Left lung (tissue), 10 donors: ENCODE results near the gene MBD3L2. TPM values are rescaled to one million over a fixed set of nuclear protein-coding genes. Genes with fewer than 3 reads are reported as not detected.
"Not testable (repeated sequence)": the region's sequence is repeated elsewhere in the genome, so short reads cannot be mapped to it uniquely, and the experiment has no call there.

Experiments
- ATAC-seq: fragments of 200-7000 bp; cut with Tn5 transposase; one replicate; pipeline ENCODE4 v1.9.1; 2020; ENCODE audit warnings: moderate library complexity
- DNase-seq, 4 donors: peaks; one replicate each; pipeline ENCODE4 v3.0.0-alpha.2; 2013 to 2020
- H3K27ac ChIP-seq, 2 donors: fragments of 200-600 bp; sonication (generic) in 1 of 2; one replicate each; pipeline versions ENCODE4 v1.5.0 to v1.8.0; 2020 to 2021
- H3K27me3 ChIP-seq, 2 donors: fragments of 200-600 bp; sonication (generic) in 1 of 2; one replicate each; pipeline versions ENCODE4 v1.5.0 to v1.8.0; 2020 to 2021
- H3K36me3 ChIP-seq, 2 donors: fragments of 200-600 bp; sonication (generic) in 1 of 2; one replicate each; pipeline versions ENCODE4 v1.5.0 to v1.8.0; 2020 to 2021
- H3K4me1 ChIP-seq, 2 donors: fragments of 200-600 bp; one replicate each; pipeline ENCODE4 v1.8.0; 2021
- H3K4me3 ChIP-seq, 2 donors: fragments of 200-600 bp; sonication (generic) in 1 of 2; one replicate each; pipeline versions ENCODE4 v1.5.0 to v1.8.0; 2020 to 2021; ENCODE audit warnings: mild to moderate bottlenecking in 1 of 2
- H3K9me3 ChIP-seq, 2 donors: fragments of 200-600 bp; sonication (generic) in 1 of 2; one replicate each; pipeline versions ENCODE4 v1.5.0 to v1.8.0; 2020 to 2021
- intact Hi-C, 2 donors: fragments of 100-400 bp; cut with DNase I; formaldehyde crosslinking; loops; one replicate each; pipeline versions ENCODE4 v1.11.2 to v1.14.2; 2022
- polyA plus RNA-seq, 6 donors: library from polyadenylated mRNA; unstranded; fragments of 120-200 nt; gene quantifications; one replicate each; pipeline ENCODE4 v1.2.1, GENCODE V29; 2013; ENCODE audit not compliant: insufficient read length in 6 of 6
- total RNA-seq, 2 donors: library from RNA; stranded (reverse); fragmentation: NEBNext Ultra II Directional; extraction: Animal tissue kit (Norgen Biotek cat#: 25700); gene quantifications; one replicate each; pipeline ENCODE4 v1.2.1, GENCODE V29; 2021
- TF ChIP-seq, protein P1 (sequence below), 2 donors: fragments of 200-600 bp; sonication (generic) in 1 of 2; IDR thresholded peaks; one replicate each; pipeline versions ENCODE4 v1.5.0 to v1.8.0; 2021; ENCODE audit warnings: antibody characterized with exemption in 2 of 2
- donor health status: DM: no; HTN: yes; CAD: no.
- donor health status: DM: no; HTN: no; CAD: no.

MBD3L2 gene
- total and polyA plus RNA-seq, 8 donors = not detected

DNA sequence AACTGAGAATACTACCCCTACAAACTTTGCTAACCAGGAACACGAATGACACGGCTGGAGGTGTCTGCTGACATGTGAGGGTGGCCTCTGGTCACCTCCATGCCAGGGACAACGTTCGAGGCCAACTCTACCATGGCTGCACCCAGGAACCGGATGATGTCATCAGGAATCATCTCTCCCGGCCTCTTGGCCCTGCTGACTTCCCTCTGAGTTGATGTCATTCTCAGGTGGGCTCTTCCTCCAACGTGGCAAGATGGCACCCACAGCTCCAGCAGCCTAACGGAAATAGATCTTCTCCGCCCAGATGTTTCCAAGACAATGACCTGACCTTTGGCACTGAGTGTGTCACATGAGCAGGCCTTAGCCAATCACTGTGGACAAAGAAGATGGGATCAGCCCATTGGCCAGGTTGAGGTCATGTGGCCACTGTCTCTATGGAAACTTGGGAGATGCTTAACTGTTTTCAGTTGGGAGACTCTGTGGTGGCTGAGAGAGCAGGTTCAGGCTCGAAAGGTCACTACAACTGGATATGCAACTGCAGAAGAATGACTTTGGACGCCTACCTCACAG lies 42.9 kb upstream of the MBD3L2 start:
- H3K36me3 ChIP-seq = no peaks in the 10 kb centered on the region
- intact Hi-C loops = no loop called here
- no peak overlapping the region for H3K4me3 ChIP-seq
- DNase-seq (no peak), ATAC-seq (no peak)
- H3K9me3 ChIP-seq = no peaks in the 10 kb centered on the region
- TF ChIP-seq, protein P1, sequence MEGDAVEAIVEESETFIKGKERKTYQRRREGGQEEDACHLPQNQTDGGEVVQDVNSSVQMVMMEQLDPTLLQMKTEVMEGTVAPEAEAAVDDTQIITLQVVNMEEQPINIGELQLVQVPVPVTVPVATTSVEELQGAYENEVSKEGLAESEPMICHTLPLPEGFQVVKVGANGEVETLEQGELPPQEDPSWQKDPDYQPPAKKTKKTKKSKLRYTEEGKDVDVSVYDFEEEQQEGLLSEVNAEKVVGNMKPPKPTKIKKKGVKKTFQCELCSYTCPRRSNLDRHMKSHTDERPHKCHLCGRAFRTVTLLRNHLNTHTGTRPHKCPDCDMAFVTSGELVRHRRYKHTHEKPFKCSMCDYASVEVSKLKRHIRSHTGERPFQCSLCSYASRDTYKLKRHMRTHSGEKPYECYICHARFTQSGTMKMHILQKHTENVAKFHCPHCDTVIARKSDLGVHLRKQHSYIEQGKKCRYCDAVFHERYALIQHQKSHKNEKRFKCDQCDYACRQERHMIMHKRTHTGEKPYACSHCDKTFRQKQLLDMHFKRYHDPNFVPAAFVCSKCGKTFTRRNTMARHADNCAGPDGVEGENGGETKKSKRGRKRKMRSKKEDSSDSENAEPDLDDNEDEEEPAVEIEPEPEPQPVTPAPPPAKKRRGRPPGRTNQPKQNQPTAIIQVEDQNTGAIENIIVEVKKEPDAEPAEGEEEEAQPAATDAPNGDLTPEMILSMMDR (IDR thresholded peaks at IDR 0.05) = no peak
- peaks cover 0 to 5% of the 10 kb centered on the region in 2 donors for H3K4me1 ChIP-seq
- H3K27ac ChIP-seq = no peak overlapping the region
- peaks cover 0 to 14% of the 10 kb centered on the region in 2 donors for H3K27me3 ChIP-seq

DNA sequence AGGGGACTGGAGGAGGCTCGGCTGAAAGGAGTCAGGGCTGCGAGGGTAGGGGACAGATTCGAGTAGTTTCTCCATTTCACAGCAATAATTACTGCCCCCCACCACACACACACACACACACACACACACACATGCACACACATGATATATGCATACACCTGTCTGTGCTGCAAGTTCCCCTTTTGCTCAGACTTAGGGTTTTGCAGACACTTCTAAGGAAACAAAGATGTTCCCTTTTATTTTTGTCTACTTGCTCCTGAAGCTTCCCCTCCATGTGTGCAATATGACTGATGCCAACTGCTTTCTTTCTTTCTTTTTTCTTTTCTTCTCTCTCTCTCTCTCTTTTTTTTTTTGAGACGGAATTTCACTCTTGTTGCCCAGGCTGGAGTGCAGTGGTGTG lies 41.3 kb upstream of the MBD3L2 start:
- intact Hi-C loops = no loop called here
- no peak for ATAC-seq

DNA sequence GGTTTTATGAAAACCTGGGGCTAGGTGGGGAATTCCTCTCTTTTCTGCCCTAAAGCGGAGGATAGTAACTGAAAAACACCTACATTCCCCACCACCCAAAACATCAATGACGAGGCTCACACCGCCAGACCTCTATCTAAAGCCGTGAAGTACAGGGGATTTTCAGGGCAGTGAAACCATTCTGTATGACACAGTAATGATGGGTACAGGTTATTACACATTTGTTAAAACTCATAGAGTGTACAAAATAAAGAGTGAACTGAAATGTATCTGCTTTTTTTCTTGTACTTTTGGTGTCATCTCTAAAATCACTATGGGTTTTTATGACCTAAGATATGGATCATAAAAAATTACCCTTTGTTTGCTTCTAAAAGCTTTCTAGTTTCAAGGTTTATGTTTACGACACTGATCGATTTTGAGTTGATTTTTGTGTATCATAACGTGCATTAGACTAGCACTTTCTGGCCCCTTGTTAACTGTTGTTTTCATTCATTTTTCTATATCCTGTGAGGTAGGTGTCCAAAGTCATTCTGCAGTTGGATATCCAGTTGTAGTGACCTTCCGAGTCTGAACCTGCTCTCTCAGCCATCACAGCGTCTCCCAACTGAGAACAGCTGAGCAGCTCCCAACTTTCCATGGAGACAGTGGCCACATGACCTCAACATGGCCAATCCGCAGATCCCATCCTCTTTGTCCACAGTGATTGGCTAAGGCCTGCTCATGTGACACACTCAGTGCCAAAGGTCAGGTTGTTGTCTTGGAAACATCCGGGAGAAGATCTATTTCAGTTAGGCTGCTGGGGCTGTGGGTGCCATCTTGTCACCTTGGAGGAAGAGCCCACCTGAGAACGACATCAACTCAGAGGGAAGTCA lies 38.2 kb upstream of the MBD3L2 start:
- DNase-seq = no peak
- intact Hi-C loops = no loop called here
- Histone ChIP-seq H3K36me3 (no peaks in the 10 kb centered on the region), H3K27ac (no peak overlapping the region), H3K4me3 (no peak overlapping the region), H3K27me3 (no peaks in the 10 kb centered on the region), H3K9me3 (no peaks in the 10 kb centered on the region), H3K4me1 (peaks cover 0 to 5% of the 10 kb centered on the region in 2 donors)
- TF ChIP-seq, protein P1 (IDR thresholded peaks at IDR 0.05) = no peak
- ATAC-seq = no peak

More for the DNA sequence above, 41.3 kb upstream of the MBD3L2 start:
- peaks cover 0 to 5% of the 10 kb centered on the region in 2 donors for H3K4me1 ChIP-seq
- H3K9me3 ChIP-seq = no peaks in the 10 kb centered on the region
- H3K36me3 ChIP-seq = no peaks in the 10 kb centered on the region
- H3K4me3 ChIP-seq = no peak overlapping the region
- DNase-seq = no peak
- no peaks in the 10 kb centered on the region for H3K27me3 ChIP-seq
- H3K27ac ChIP-seq = no peak overlapping the region
- TF ChIP-seq, protein P1 (IDR thresholded peaks at IDR 0.05) = no peak

DNA sequence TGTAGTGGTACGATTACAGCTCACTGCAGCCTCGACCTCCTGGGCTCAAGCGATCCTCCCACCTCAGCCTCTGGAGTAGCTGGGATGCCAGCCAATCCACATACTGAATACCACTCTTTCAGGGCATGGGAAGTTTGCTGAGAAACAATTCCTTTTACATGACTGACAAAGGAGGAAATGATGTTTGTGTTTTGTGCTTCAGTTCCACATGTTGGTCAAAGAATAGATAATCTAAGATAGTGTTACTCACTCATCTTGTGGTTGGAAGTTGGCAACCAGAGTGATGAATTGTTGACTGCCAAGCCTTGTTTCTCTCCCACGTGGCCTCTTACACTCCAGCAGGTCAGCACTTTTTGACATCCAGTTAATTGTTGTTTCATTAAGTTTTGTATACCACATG lies 35.4 kb upstream of the MBD3L2 start:
- Histone ChIP-seq H3K27ac (no peak overlapping the region), H3K4me1 (peaks cover 0 to 5% of the 10 kb centered on the region in 2 donors), H3K9me3 (no peaks in the 10 kb centered on the region), H3K4me3 (no peak overlapping the region), H3K27me3 (no peaks in the 10 kb centered on the region), H3K36me3 (no peaks in the 10 kb centered on the region)
- TF ChIP-seq, protein P1 (IDR thresholded peaks at IDR 0.05) = no peak
- intact Hi-C loops = no loop called here
- DNase-seq (no peak), ATAC-seq (no peak)

DNA sequence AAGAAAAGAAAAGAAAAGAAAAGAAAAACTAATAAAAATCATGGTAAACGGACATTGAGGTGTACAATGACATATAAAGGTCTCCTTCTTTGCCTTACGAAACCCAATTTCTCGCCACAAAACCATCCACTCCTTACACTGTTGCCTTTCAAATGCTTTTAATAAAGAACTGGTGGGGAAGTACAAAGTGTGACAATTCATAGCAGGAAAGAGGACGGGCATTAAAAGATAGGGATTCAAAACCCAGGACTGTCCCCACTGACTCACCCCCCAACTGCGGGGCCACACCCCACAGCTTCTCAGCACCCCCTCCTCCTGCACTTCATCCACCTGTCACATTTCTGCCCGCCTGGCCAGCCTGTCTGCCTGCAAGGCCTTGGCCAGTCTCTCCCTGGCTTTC lies 30.3 kb upstream of the MBD3L2 start:
- intact Hi-C loops = no loop called here

DNA sequence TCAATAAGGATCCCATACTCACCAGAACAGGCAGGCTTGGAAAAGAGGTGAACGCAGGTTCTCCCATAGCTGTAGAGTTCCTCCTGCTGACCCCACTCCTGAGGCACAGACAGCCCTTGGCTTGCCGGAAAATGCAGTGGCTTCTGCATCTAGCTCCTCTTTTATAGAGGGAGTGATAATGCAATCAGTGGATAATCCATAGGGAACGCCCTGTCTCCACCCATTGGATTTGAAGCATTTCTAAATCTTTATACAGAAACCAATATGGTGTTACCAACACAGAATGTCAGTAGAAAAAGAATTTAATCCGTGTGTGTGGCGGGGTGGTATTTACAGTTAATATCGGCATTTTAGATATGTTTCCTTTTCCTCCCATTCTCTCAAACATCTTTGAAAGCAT lies 27.8 kb upstream of the MBD3L2 start, which contains the start of gene MBD3L2B:
MBD3L2B (minus strand) TSS at position 101 of the 400 bp plus-strand sequence; CDS start at position 67, 34 bp downstream.
- H3K4me1 ChIP-seq, H3K27me3 ChIP-seq, DNase-seq, intact Hi-C loops, H3K4me3 ChIP-seq, ATAC-seq, H3K27ac ChIP-seq, H3K9me3 ChIP-seq, H3K36me3 ChIP-seq: not testable (repeated sequence)

More for the DNA sequence above, 30.3 kb upstream of the MBD3L2 start:
- Histone ChIP-seq H3K9me3 (no peaks in the 10 kb centered on the region), H3K4me1 (no peaks in the 10 kb centered on the region), H3K4me3 (no peak overlapping the region), H3K27me3 (no peaks in the 10 kb centered on the region), H3K36me3 (no peaks in the 10 kb centered on the region), H3K27ac (no peak overlapping the region)
- ATAC-seq (no peak), DNase-seq (no peak)
- TF ChIP-seq, protein P1 (IDR thresholded peaks at IDR 0.05) = no peak

DNA sequence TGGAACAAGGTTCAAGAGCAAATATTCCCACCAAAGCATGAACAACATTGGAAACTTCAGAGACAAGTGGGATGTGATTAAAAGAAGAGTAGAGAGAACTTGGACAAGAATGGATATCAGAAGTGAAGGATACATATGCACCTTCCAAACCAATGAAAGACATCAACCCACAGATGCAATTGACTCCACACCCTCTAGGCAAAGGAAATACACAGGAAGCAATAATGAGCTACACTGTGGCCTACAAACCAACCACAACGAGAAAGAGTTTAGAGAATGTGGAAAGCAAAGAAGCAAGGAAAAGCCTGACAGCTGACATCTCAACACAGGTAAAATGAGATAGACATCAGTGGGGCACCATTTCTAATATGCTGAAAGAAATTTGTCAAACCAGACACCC lies 20.3 kb upstream of the MBD3L2 start:
- H3K4me3 ChIP-seq = not testable (repeated sequence)

DNA sequence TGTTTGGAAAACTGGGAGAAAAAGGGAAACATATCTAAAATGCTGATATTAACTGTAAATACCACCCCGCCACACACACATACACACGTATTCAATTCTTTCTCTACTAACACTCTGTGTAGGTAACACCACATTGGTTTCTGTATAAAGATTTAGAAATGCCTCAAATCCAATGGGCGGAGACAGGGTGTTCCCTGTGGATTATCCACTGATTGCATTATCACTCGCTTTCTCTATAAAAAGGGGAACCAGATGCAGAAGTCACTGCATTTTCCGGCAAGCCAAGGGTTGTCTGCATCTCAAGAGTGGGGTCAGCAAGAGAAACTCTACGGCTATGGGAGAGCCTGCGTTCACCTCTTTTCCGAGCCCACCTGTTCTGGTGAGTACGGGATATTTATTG lies 18.8 kb upstream of the MBD3L2 start, which contains the start of gene MBD3L5:
MBD3L5 (plus strand) TSS at position 301 of the 400 bp plus-strand sequence; CDS start at position 335, 34 bp downstream.
- intact Hi-C loops, H3K9me3 ChIP-seq, ATAC-seq, H3K4me1 ChIP-seq, H3K4me3 ChIP-seq, DNase-seq, H3K36me3 ChIP-seq, H3K27ac ChIP-seq, H3K27me3 ChIP-seq: not testable (repeated sequence)

More for the DNA sequence above, 20.3 kb upstream of the MBD3L2 start:
- DNase-seq, H3K36me3 ChIP-seq, H3K9me3 ChIP-seq, H3K27me3 ChIP-seq, H3K27ac ChIP-seq, ATAC-seq, intact Hi-C loops, H3K4me1 ChIP-seq: not testable (repeated sequence)
